ENCODE measurements around the gene HOXA2.
A peak's percentile ranks its signal among the peaks of the same experiment; 100 is the strongest.

HOXA2 gene

DNA sequence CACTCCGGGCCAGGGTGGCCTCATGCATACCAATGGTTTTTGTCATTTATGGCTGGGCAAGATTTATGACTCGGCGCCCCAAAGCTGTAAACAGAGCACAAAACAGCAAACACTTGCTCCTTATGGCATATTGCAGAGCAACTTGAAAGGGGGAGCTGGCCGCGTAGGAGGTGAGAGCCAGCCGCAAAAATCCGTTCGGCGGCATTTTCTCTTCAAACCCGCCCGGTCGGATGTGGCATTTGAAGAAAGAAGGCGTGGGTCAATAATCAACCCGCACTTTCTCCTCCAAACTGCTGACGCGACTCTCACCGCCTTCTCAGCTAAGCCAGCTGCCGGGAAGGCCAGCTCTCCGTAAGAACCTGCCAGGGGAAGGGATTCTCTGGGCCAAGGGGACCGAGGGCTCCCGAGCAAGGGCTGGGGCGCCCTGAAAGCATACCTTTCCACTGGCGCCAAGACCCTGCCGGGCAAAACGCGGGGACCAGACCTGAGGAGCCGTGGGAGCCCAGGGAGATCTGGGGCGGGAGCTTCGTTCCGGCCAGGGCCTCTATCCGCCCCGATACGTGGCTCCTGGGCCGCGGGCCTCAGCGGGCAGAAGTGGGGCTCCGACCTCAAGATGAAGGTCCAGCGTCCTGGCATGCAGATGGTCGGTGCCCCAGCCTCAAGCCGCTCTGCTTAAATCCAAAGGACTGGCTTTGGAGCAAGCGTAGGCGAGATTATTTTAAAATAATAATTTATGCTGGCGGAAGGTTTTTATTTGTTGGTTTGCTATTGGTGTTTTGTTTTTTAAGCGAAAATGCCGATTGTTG, 12.9 kb upstream of the HOXA2 start (continued):
- TF ChIP-seq, protein P1, sequence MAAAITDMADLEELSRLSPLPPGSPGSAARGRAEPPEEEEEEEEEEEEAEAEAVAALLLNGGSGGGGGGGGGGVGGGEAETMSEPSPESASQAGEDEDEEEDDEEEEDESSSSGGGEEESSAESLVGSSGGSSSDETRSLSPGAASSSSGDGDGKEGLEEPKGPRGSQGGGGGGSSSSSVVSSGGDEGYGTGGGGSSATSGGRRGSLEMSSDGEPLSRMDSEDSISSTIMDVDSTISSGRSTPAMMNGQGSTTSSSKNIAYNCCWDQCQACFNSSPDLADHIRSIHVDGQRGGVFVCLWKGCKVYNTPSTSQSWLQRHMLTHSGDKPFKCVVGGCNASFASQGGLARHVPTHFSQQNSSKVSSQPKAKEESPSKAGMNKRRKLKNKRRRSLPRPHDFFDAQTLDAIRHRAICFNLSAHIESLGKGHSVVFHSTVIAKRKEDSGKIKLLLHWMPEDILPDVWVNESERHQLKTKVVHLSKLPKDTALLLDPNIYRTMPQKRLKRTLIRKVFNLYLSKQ (tag by site-specific recombination; IDR thresholded peaks at IDR 0.05; ENCODE audit: borderline replicate concordance) = no peak
- TF ChIP-seq ZNF292 (tag by site-specific recombination; IDR thresholded peaks at IDR 0.05; ENCODE audit: borderline replicate concordance, low read depth) (no peak), SP3 (tag by site-specific recombination; IDR thresholded peaks at IDR 0.05) (no peak; the same call in 1 of the 2 replicates), ZNF248 (tag by site-specific recombination; IDR thresholded peaks at IDR 0.05) (no peak), ZNF701 (tag by site-specific recombination; IDR thresholded peaks at IDR 0.05) (no peak), KLF9 (tag by site-specific recombination; IDR thresholded peaks at IDR 0.05; ENCODE audit: low read depth) (no peak), ZNF37A (tag by site-specific recombination; IDR thresholded peaks at IDR 0.05) (no peak), ZNF112 (tag by site-specific recombination; IDR thresholded peaks at IDR 0.05) (no peak), ZNF341 (tag by site-specific recombination; IDR thresholded peaks at IDR 0.05; ENCODE audit: low read depth) (peak; percentile 35; the same call in 1 of the 2 replicates), ZNF626 (tag by site-specific recombination; IDR thresholded peaks at IDR 0.05) (no peak), ZNF555 (tag by site-specific recombination; conservative IDR thresholded peaks at IDR 0.05) (no peak), ZNF121 (tag by site-specific recombination; IDR thresholded peaks at IDR 0.05) (no peak), ZBTB8A (tag by site-specific recombination; IDR thresholded peaks at IDR 0.05) (peak; percentile 81), ZNF10 (tag by site-specific recombination; IDR thresholded peaks at IDR 0.05) (no peak), ZNF394 (tag by site-specific recombination; IDR thresholded peaks at IDR 0.05; ENCODE audit: borderline replicate concordance) (peak; percentile 74)
- TF ChIP-seq, protein P2, sequence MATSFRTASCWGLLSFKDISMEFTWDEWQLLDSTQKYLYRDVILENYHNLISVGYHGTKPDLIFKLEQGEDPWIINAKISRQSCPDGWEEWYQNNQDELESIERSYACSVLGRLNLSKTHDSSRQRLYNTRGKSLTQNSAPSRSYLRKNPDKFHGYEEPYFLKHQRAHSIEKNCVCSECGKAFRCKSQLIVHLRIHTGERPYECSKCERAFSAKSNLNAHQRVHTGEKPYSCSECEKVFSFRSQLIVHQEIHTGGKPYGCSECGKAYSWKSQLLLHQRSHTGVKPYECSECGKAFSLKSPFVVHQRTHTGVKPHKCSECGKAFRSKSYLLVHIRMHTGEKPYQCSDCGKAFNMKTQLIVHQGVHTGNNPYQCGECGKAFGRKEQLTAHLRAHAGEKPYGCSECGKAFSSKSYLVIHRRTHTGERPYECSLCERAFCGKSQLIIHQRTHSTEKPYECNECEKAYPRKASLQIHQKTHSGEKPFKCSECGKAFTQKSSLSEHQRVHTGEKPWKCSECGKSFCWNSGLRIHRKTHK (tag by site-specific recombination; IDR thresholded peaks at IDR 0.05) = no peak
- TF ChIP-seq, protein P3, sequence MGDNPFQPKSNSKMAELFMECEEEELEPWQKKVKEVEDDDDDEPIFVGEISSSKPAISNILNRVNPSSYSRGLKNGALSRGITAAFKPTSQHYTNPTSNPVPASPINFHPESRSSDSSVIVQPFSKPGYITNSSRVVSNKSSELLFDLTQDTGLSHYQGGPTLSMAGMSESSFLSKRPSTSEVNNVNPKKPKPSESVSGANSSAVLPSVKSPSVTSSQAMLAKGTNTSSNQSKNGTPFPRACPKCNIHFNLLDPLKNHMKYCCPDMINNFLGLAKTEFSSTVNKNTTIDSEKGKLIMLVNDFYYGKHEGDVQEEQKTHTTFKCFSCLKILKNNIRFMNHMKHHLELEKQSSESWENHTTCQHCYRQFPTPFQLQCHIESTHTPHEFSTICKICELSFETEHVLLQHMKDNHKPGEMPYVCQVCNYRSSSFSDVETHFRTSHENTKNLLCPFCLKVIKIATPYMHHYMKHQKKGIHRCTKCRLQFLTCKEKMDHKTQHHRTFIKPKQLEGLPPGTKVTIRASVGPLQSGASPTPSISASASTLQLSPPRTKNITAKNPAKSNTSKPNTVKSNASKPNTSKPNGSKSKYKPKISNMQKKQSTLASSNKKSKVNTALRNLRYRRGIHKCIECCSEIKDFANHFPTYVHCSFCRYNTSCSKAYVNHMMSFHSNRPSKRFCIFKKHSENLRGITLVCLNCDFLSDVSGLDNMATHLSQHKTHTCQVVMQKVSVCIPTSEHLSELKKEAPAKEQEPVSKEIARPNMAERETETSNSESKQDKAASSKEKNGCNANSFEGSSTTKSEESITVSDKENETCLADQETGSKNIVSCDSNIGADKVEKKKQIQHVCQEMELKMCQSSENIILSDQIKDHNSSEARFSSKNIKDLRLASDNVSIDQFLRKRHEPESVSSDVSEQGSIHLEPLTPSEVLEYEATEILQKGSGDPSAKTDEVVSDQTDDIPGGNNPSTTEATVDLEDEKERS (tag by site-specific recombination; IDR thresholded peaks at IDR 0.05) = no peak
- TF ChIP-seq, protein P4, sequence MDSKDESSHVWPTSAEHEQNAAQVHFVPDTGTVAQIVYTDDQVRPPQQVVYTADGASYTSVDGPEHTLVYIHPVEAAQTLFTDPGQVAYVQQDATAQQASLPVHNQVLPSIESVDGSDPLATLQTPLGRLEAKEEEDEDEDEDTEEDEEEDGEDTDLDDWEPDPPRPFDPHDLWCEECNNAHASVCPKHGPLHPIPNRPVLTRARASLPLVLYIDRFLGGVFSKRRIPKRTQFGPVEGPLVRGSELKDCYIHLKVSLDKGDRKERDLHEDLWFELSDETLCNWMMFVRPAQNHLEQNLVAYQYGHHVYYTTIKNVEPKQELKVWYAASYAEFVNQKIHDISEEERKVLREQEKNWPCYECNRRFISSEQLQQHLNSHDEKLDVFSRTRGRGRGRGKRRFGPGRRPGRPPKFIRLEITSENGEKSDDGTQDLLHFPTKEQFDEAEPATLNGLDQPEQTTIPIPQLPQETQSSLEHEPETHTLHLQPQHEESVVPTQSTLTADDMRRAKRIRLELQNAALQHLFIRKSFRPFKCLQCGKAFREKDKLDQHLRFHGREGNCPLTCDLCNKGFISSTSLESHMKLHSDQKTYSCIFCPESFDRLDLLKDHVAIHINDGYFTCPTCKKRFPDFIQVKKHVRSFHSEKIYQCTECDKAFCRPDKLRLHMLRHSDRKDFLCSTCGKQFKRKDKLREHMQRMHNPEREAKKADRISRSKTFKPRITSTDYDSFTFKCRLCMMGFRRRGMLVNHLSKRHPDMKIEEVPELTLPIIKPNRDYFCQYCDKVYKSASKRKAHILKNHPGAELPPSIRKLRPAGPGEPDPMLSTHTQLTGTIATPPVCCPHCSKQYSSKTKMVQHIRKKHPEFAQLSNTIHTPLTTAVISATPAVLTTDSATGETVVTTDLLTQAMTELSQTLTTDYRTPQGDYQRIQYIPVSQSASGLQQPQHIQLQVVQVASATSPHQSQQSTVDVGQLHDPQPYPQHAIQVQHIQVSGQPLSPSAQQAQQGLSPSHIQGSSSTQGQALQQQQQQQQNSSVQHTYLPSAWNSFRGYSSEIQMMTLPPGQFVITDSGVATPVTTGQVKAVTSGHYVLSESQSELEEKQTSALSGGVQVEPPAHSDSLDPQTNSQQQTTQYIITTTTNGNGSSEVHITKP (tag by site-specific recombination; IDR thresholded peaks at IDR 0.05) = peak; percentile 59
- TF ChIP-seq, protein P5, sequence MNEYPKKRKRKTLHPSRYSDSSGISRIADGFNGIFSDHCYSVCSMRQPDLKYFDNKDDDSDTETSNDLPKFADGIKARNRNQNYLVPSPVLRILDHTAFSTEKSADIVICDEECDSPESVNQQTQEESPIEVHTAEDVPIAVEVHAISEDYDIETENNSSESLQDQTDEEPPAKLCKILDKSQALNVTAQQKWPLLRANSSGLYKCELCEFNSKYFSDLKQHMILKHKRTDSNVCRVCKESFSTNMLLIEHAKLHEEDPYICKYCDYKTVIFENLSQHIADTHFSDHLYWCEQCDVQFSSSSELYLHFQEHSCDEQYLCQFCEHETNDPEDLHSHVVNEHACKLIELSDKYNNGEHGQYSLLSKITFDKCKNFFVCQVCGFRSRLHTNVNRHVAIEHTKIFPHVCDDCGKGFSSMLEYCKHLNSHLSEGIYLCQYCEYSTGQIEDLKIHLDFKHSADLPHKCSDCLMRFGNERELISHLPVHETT (tag by site-specific recombination; IDR thresholded peaks at IDR 0.05) = 0 out of 2 replicates have a peak, but pooled peaks have one; percentile 36
- TF ChIP-seq, protein P6, sequence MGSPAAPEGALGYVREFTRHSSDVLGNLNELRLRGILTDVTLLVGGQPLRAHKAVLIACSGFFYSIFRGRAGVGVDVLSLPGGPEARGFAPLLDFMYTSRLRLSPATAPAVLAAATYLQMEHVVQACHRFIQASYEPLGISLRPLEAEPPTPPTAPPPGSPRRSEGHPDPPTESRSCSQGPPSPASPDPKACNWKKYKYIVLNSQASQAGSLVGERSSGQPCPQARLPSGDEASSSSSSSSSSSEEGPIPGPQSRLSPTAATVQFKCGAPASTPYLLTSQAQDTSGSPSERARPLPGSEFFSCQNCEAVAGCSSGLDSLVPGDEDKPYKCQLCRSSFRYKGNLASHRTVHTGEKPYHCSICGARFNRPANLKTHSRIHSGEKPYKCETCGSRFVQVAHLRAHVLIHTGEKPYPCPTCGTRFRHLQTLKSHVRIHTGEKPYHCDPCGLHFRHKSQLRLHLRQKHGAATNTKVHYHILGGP (tag by site-specific recombination; IDR thresholded peaks at IDR 0.05) = no peak
- TF ChIP-seq, protein P7, sequence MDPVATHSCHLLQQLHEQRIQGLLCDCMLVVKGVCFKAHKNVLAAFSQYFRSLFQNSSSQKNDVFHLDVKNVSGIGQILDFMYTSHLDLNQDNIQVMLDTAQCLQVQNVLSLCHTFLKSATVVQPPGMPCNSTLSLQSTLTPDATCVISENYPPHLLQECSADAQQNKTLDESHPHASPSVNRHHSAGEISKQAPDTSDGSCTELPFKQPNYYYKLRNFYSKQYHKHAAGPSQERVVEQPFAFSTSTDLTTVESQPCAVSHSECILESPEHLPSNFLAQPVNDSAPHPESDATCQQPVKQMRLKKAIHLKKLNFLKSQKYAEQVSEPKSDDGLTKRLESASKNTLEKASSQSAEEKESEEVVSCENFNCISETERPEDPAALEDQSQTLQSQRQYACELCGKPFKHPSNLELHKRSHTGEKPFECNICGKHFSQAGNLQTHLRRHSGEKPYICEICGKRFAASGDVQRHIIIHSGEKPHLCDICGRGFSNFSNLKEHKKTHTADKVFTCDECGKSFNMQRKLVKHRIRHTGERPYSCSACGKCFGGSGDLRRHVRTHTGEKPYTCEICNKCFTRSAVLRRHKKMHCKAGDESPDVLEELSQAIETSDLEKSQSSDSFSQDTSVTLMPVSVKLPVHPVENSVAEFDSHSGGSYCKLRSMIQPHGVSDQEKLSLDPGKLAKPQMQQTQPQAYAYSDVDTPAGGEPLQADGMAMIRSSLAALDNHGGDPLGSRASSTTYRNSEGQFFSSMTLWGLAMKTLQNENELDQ (tag by site-specific recombination; IDR thresholded peaks at IDR 0.05; ENCODE audit: low read depth) = no peak
- TF ChIP-seq, protein P8, sequence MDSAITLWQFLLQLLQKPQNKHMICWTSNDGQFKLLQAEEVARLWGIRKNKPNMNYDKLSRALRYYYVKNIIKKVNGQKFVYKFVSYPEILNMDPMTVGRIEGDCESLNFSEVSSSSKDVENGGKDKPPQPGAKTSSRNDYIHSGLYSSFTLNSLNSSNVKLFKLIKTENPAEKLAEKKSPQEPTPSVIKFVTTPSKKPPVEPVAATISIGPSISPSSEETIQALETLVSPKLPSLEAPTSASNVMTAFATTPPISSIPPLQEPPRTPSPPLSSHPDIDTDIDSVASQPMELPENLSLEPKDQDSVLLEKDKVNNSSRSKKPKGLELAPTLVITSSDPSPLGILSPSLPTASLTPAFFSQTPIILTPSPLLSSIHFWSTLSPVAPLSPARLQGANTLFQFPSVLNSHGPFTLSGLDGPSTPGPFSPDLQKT (IDR thresholded peaks at IDR 0.05; ENCODE audit: borderline replicate concordance, low read depth, low read length) = no peak

All from HEK293 (cell line).